Suprapubic skin (tissue), 4 donors: ENCODE data around the gene TRAK1. TPM values are rescaled to one million over a fixed set of nuclear protein-coding genes. Genes with fewer than 3 reads are reported as not detected.

Experiments used
- DNase-seq, 2 donors: peaks; one replicate each; pipeline ENCODE4 v3.0.0-alpha.2; 2019; ENCODE audit warnings: low spot score in 2 of 2
- H3K27ac ChIP-seq: fragments of 200-600 bp; sonication (generic); one replicate; pipeline ENCODE4 v1.5.1; 2019
- H3K27me3 ChIP-seq: fragments of 200-600 bp; sonication (generic); one replicate; pipeline ENCODE4 v1.5.1; 2019
- H3K36me3 ChIP-seq: fragments of 200-600 bp; sonication (generic); one replicate; pipeline ENCODE4 v1.5.1; 2019
- H3K4me1 ChIP-seq: fragments of 200-600 bp; sonication (generic); one replicate; pipeline ENCODE4 v1.5.1; 2019
- H3K4me3 ChIP-seq: fragments of 200-600 bp; sonication (generic); one replicate; pipeline ENCODE4 v1.5.1; 2019; ENCODE audit warnings: mild to moderate bottlenecking
- H3K9me3 ChIP-seq: fragments of 200-600 bp; sonication (generic); one replicate; pipeline ENCODE4 v1.5.1; 2019
- CTCF ChIP-seq, 2 donors: fragments of 200-600 bp in 1 of 2; fragments of 450-650 bp in 1 of 2; sonication (generic) in 1 of 2; IDR thresholded peaks; one replicate each; pipeline ENCODE4 v1.5.1; 2016 to 2019; ENCODE audit warnings: antibody characterized with exemption in 2 of 2, mild to moderate bottlenecking in 1 of 2, moderate library complexity in 1 of 2
- EP300 ChIP-seq: sonication (generic); formaldehyde crosslinking; IDR thresholded peaks from one replicate; pipeline ENCODE4 v1.6.1; 2017; ENCODE audit warnings: antibody characterized with exemption
- POLR2A ChIP-seq, 2 donors: fragments of 450-650 bp; IDR thresholded peaks; one replicate each; pipeline ENCODE4 v1.6.1; 2017; ENCODE audit warnings: antibody characterized with exemption in 2 of 2, mild to moderate bottlenecking in 2 of 2, moderate library complexity in 2 of 2
- POLR2AphosphoS5 ChIP-seq, 3 donors: sonication (generic); formaldehyde crosslinking; IDR thresholded peaks; one replicate each; pipeline ENCODE4 v1.6.1; 2017; ENCODE audit warnings: antibody characterized with exemption in 3 of 3
- WGBS: methylation state at CpG from one replicate; pipeline ENCODE4 v1.1.5; 2018; 5-methylcytosine and 5-hydroxymethylcytosine counted together
- total RNA-seq, 4 donors: library from RNA; depleted of rRNA; stranded (reverse); fragments of >200 nt; gene quantifications; one replicate each; pipeline ENCODE4 v1.1.0, GENCODE V29; 2016

Gene TRAK1
- total RNA-seq, 4 donors from 2014 or later = 78.3 to 214 (median 86.4) TPM

- Histone ChIP-seq H3K4me3 (no peak overlapping the region), H3K9me3 (no peaks in the 10 kb centered on the region), H3K36me3 (no peaks in the 10 kb centered on the region), H3K4me1 (peaks cover 52% of the 10 kb centered on the region), H3K27ac (no peak overlapping the region), H3K27me3 (no peaks in the 10 kb centered on the region)
- WGBS = 61% methylated on average over 5 of the region's 5 CpGs
- no peak for DNase-seq
- no peak for TF ChIP-seq POLR2AphosphoS5 (IDR thresholded peaks at IDR 0.05)
- no peak for TF ChIP-seq EP300
- no peak for TF ChIP-seq CTCF (IDR thresholded peaks at IDR 0.05)
- no peak for TF ChIP-seq POLR2A (IDR thresholded peaks at IDR 0.05)
These were observed 72.6 kb downstream of the TRAK1 start for GRCh38 chr3:42163622-42164244.

DNA sequence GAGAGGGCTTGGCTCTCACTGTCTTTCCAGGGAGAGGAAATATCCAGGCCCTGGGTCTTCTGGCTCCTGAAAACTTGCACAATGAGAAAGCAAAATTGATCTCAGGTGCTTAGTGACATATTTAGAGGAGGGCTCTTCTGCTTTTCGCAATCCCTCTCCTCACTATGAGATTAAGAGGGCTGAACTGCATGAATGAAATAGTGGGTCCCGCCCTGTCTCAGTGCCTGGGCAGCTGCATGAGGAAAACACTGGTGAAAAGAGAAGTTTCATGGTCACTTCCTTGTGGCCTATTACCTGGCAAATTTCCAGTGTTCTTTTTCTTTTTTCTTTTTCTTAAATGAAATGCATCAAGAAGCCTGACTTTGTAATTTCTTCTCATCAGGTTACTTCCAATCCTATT lies 73.5 kb downstream of the TRAK1 start:
- H3K4me3 ChIP-seq = no peak overlapping the region
- no peak overlapping the region for H3K27ac ChIP-seq
- no peaks in the 10 kb centered on the region for H3K36me3 ChIP-seq
- H3K27me3 ChIP-seq = no peaks in the 10 kb centered on the region
- peaks cover 48% of the 10 kb centered on the region for H3K4me1 ChIP-seq
- DNase-seq = no peak
- WGBS = 80% methylated on average over 2 of the region's 2 CpGs
- TF ChIP-seq POLR2A (IDR thresholded peaks at IDR 0.05) = no peak
- no peak for TF ChIP-seq POLR2AphosphoS5 (IDR thresholded peaks at IDR 0.05)
- no peak for TF ChIP-seq CTCF (IDR thresholded peaks at IDR 0.05)
- no peak for TF ChIP-seq EP300
- no peaks in the 10 kb centered on the region for H3K9me3 ChIP-seq

- peaks cover 45% of the 10 kb centered on the region for H3K4me1 ChIP-seq
- H3K9me3 ChIP-seq = no peaks in the 10 kb centered on the region
- DNase-seq = no peak
- no peak overlapping the region for H3K27ac ChIP-seq
- no peaks in the 10 kb centered on the region for H3K36me3 ChIP-seq
- 75% methylated on average over 3 of the region's 4 CpGs for WGBS
- no peak overlapping the region for H3K4me3 ChIP-seq
- no peaks in the 10 kb centered on the region for H3K27me3 ChIP-seq
- TF ChIP-seq CTCF (IDR thresholded peaks at IDR 0.05) (no peak), EP300 (no peak), POLR2A (IDR thresholded peaks at IDR 0.05) (no peak), POLR2AphosphoS5 (IDR thresholded peaks at IDR 0.05) (no peak)
These were observed 74.1 kb downstream of the TRAK1 start for GRCh38 chr3:42165211-42165610.

DNA sequence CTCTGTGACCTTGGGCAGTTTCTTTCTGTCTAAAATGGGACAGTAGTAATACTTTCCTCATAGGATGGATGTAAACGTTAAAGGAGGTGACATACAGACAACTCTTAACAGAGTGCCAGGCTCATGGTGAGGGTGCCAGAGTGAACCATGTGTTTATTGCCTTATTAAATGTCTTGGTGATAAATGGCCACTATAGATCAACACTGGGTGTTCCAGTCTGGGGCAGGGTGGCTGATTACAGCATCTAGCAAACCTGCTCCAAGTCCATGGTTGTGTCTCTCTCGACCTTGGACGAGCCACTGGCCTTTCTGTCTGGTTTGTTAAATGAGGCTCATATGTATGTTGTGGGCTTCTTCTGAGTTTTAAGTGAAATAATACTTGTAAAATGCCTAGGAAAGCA lies 75.1 kb downstream of the TRAK1 start:
- DNase-seq = no peak
- TF ChIP-seq POLR2A (IDR thresholded peaks at IDR 0.05) (no peak), CTCF (IDR thresholded peaks at IDR 0.05) (no peak), POLR2AphosphoS5 (IDR thresholded peaks at IDR 0.05) (no peak), EP300 (no peak)
- Histone ChIP-seq H3K36me3 (no peaks in the 10 kb centered on the region), H3K27me3 (no peaks in the 10 kb centered on the region), H3K9me3 (no peaks in the 10 kb centered on the region), H3K27ac (no peak overlapping the region), H3K4me1 (peaks cover 35% of the 10 kb centered on the region), H3K4me3 (no peak overlapping the region)
- 49% methylated on average over 3 of the region's 3 CpGs for WGBS

GRCh38 chr3:42166662-42167300 lies 75.6 kb downstream of the TRAK1 start:
- H3K27me3 ChIP-seq = no peaks in the 10 kb centered on the region
- H3K36me3 ChIP-seq = no peaks in the 10 kb centered on the region
- H3K9me3 ChIP-seq = no peaks in the 10 kb centered on the region
- no peak overlapping the region for H3K4me3 ChIP-seq
- H3K27ac ChIP-seq = no peak overlapping the region
- DNase-seq = no peak
- TF ChIP-seq POLR2A (IDR thresholded peaks at IDR 0.05) (no peak), CTCF (IDR thresholded peaks at IDR 0.05) (no peak), EP300 (no peak), POLR2AphosphoS5 (IDR thresholded peaks at IDR 0.05) (no peak)
- 87% methylated on average over 11 of the region's 11 CpGs for WGBS
- peaks cover 30% of the 10 kb centered on the region for H3K4me1 ChIP-seq
